GM06990 (cell line): ENCODE results near the gene ZBTB17.

Source experiments
- DNase-seq: peaks from one replicate; pipeline ENCODE4 v3.0.0-alpha.2; 2011; ENCODE audit not compliant: insufficient read length; ENCODE audit errors: extremely low read depth
- H3K27me3 ChIP-seq: replicated peaks from 2 replicates; pipeline ENCODE4 v1.6.0; 2011; ENCODE audit warnings: low read length; ENCODE audit not compliant: control insufficient read depth, insufficient read depth
- H3K36me3 ChIP-seq: 2 replicates; pipeline ENCODE4 v1.5.1; 2011; ENCODE audit warnings: low read length; ENCODE audit not compliant: control insufficient read depth, insufficient read depth
- H3K4me3 ChIP-seq: replicated peaks from 2 replicates; pipeline ENCODE4 v1.5.1; 2011; ENCODE audit warnings: low read depth, mild to moderate bottlenecking, control low read depth, low read length
- CTCF ChIP-seq: IDR thresholded peaks from 2 replicates; pipeline ENCODE4 v1.5.1; 2011; ENCODE audit warnings: low read length, control low read depth, mild to moderate bottlenecking, inconsistent platforms; ENCODE audit not compliant: insufficient read depth, poor library complexity, severe bottlenecking

ZBTB17 gene

DNA sequence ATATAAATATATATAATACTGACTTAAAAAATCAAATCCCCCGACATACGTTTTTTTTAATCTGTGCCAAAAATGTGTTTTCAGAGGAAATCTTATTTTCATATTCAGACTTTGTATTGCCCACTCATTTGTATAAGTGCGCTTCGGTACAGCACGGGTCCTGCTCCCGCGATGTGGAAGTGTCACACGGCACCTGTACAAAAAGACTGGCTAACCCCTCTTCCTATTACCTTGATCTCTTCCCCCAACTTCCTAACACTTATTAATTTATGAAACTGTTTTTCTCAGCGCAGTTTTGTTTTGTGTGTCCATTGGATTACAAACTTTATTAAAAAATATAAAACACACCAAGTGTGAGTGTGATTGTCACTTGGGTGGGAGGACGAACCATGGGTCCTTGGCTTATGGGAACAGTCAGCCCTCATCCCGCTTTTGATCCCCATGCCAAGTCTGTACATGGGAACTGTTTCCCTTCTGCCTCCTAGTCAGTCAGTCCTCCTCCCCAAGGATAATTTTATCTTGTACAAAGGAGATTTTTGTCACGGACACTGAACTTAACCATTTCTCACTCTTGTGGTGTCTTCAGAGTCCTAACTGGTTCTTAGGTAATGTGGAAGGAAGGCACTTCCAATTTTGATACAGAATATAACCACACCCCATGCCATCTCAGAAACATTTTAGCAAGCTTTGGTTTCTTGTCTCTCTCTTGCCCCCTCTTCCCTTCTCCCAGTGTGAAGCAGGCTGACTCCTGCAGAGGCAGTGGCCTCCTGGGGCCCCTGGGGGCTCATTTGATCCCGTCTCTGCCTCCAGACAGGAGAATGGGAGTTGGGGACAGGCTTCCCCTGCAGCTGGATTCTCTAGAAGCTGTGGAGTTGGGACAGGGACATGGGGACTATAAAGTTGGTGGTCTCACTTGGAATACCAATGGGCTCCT is 35.5 kb downstream of the ZBTB17 start:
- no peak for TF ChIP-seq CTCF
- no peak for DNase-seq
- no peak overlapping the region for H3K4me3 ChIP-seq
- H3K27me3 ChIP-seq: no peaks in the 10 kb centered on the region
- peaks cover 55% of the 10 kb centered on the region for H3K36me3 ChIP-seq

GRCh38 chr1:15939181-15940109 is 36.5 kb downstream of the ZBTB17 start:
- no peaks in the 10 kb centered on the region for H3K27me3 ChIP-seq
- TF ChIP-seq CTCF: no peak
- no peak for DNase-seq
- H3K36me3 ChIP-seq: peaks cover 54% of the 10 kb centered on the region
- H3K4me3 ChIP-seq: no peak overlapping the region

DNA sequence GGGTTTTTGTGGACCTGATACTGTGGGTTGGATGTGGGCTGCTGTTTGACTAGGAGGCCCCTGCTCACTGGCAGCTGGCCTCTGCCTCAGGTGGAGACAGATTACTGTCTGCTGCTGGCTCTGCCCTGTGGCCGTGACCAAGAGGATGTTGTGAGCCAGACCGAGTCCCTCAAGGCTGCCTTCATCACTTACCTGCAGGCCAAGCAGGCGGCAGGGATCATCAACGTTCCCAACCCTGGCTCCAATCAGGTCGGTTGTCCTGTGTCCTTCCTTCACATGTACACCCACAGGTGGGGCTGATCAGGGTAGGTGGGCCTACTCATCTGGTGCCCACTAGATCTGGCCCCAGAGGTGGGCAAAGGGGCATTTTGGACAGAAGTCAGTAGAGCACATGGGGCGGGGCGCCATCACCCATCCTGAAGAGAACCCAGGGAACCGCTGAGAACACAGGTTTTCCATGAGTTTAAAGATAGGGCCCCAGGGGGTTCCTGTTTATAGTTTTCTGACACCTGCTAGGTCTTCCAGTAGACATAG is 37.2 kb downstream of the ZBTB17 start:
- no peaks in the 10 kb centered on the region for H3K27me3 ChIP-seq
- peaks cover 54% of the 10 kb centered on the region for H3K36me3 ChIP-seq
- H3K4me3 ChIP-seq: no peak overlapping the region
- DNase-seq: no peak
- TF ChIP-seq CTCF: no peak

DNA sequence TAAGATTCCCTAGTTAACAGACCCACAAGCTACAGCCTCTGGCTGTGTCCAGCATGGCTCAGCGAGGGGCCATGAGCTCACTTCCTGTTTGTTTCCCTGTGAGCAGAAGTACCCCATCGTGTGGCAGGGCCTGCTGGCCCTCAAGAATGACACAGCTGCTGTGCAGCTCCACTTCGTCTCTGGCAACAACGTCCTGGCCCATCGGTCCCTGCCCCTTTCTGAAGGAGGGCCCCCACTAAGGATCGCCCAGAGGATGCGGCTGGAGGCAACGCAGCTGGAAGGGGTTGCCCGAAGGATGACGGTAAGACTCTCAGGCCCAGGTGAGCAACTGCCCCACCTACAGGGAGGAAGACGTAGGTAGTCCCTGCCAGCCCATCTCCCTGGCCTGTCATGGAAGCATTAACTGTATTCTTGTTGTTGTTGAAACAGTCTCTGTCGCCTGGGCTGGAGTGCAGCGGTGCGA is 38.2 kb downstream of the ZBTB17 start:
- no peaks in the 10 kb centered on the region for H3K27me3 ChIP-seq
- no peak for DNase-seq
- H3K36me3 ChIP-seq: peaks cover 55% of the 10 kb centered on the region
- H3K4me3 ChIP-seq: no peak overlapping the region
- peak; percentile 15 for TF ChIP-seq CTCF

DNA sequence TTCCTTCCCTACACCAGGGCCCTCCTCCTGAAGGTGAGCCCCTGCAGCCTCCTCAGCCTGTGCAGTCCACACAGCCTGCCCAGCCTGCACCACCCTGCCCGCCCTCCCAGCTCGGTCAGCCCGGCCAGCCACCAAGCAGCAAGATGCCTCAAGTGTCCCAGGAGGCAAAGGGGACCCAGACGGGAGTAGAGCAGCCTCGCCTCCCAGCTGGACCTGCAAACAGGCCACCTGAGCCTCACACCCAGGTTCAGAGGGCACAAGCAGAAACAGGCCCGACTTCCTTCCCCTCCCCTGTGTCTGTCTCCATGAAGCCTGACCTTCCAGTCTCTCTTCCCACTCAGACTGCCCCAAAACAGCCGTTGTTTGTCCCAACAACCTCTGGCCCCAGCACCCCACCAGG is 38.8 kb downstream of the ZBTB17 start:
- DNase-seq: no peak
- H3K27me3 ChIP-seq: no peaks in the 10 kb centered on the region
- peaks cover 53% of the 10 kb centered on the region for H3K36me3 ChIP-seq
- no peak overlapping the region for H3K4me3 ChIP-seq
- TF ChIP-seq CTCF: no peak
